Measurements from ENCODE around the gene LBHD2.

LBHD2 gene

GRCh38 chr14:103091041-103091882 lies 7.3 kb downstream of the LBHD2 start:
- peak; percentile 77 for DNase-seq

- no peak for DNase-seq
These were observed 7.8 kb downstream of the LBHD2 start for GRCh38 chr14:103091883-103092222.

GRCh38 chr14:103093856-103094405 lies 9.9 kb downstream of the LBHD2 start:
- no peak for DNase-seq

GRCh38 chr14:103094406-103095209 lies 10.6 kb downstream of the LBHD2 start, which contains the start of gene EXOC3L4:
Gene EXOC3L4 (plus strand): TSS chr14:103094725. CDS start chr14:103100220, 5,495 bp downstream.
- DNase-seq: no peak

- DNase-seq: no peak
These were observed 11.3 kb downstream of the LBHD2 start for GRCh38 chr14:103095210-103095778.

GRCh38 chr14:103096387-103096786 lies 12.4 kb downstream of the LBHD2 start:
- DNase-seq: no peak

GRCh38 chr14:103097244-103097993 lies 13.4 kb downstream of the LBHD2 start:
- DNase-seq: no peak

- DNase-seq: no peak
These were observed 14.3 kb downstream of the LBHD2 start for GRCh38 chr14:103097994-103098957.

GRCh38 chr14:103099081-103099732 lies 15.2 kb downstream of the LBHD2 start:
- DNase-seq: no peak

- DNase-seq: no peak
These were observed 15.8 kb downstream of the LBHD2 start for GRCh38 chr14:103099733-103100280.

GRCh38 chr14:103100281-103101121 lies 16.5 kb downstream of the LBHD2 start:
- no peak for DNase-seq

GRCh38 chr14:103101257-103101962 lies 17.4 kb downstream of the LBHD2 start:
- no peak for DNase-seq

- no peak for DNase-seq
These were observed 18.1 kb downstream of the LBHD2 start for GRCh38 chr14:103101963-103102688.

- DNase-seq: no peak
These were observed 18.8 kb downstream of the LBHD2 start for GRCh38 chr14:103102689-103103260.

- no peak for DNase-seq
These were observed 19.7 kb downstream of the LBHD2 start for GRCh38 chr14:103103461-103104388.

- DNase-seq: no peak
These were observed 20.3 kb downstream of the LBHD2 start for GRCh38 chr14:103104389-103104653.
